ENCODE data around the gene JAK2. TPM values are rescaled to one million over a fixed set of nuclear protein-coding genes. Genes with fewer than 3 reads are reported as not detected.
A peak's percentile ranks its signal among the peaks of the same experiment; 100 is the strongest.

JAK2 gene
- total and polyA plus RNA-seq, 9 of the 15 experiments (the other 6 are each of a cell fraction or from before 2014, with no cell fraction given): 4.7 to 23.4 (median 15.3) TPM

- TF ChIP-seq HDAC1 (IDR thresholded peaks at IDR 0.05) (peak in 1 of 2 experiments; percentile 63; a peak in 2 of 4 replicates), ERF (CRISPR knock-in tag; IDR thresholded peaks at IDR 0.05) (no peak), ZBTB2 (IDR thresholded peaks at IDR 0.05) (0 out of 2 replicates have a peak, but pooled peaks have one; percentile 25), CHAMP1 (IDR thresholded peaks at IDR 0.05) (peak; percentile 57; the same call in 1 of the 2 replicates), SMC3 (conservative IDR thresholded peaks at IDR 0.05; ENCODE audit: insufficient read depth, low read depth, low read length) (peak; percentile 18; the same call in 1 of the 2 replicates), AFF1 (IDR thresholded peaks at IDR 0.05; ENCODE audit: low read depth in 1 of 2, partially characterized antibody in 2 of 2) (peak in 1 of 2 experiments; percentile 36), REST (IDR thresholded peaks at IDR 0.05; ENCODE audit: borderline replicate concordance) (peak; percentile 58; the same call in 1 of the 2 replicates), REST (CRISPR knock-in tag; IDR thresholded peaks at IDR 0.05; ENCODE audit: low read depth) (no peak), ATF4 (CRISPR knock-in tag; IDR thresholded peaks at IDR 0.05) (no peak), STAT5A (IDR thresholded peaks at IDR 0.05; ENCODE audit: borderline replicate concordance, low read length) (no peak)
These were observed 2.9 kb downstream of the JAK2 start (continued) for GRCh38 chr9:4987961-4988421.
